HG02763 (cell line): ENCODE data around the gene PLEKHH1.
A peak's percentile ranks its signal among the peaks of the same experiment; 100 is the strongest.
"Not testable (repeated sequence)": the region's sequence is repeated elsewhere in the genome, so short reads cannot be mapped to it uniquely, and the experiment has no call there.

Experiments used
- ATAC-seq: cut with Tn5 transposase; IDR thresholded peaks from one replicate; pipeline ENCODE4 v1.9.1; 2021; ENCODE audit warnings: mild to moderate bottlenecking, moderate library complexity; ENCODE audit not compliant: unreplicated experiment

PLEKHH1 gene

GRCh38 chr14:67579636-67580035 lies 46.5 kb downstream of the PLEKHH1 start:
- ATAC-seq: no peak

- no peak for ATAC-seq
Observed at GRCh38 chr14:67580336-67581171, 47.5 kb downstream of the PLEKHH1 start.

DNA sequence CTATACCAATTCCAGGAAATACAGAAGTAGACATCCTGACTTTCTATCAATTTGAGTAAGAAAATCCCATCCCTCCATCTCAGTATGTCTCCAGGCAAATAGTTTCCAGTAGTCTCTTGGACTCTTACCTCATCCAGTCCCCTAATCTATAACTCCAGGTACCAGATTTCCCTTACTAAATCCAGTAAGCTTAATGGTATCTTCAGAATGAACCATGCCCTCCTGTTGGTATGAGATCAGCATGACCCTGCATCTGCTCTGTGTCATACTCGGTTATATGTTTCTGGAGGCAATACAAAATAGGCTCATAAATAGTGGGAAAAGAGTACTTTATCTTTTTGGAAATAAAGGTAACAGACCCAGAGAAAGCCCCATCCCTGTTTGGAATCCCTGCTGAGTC lies 48.6 kb downstream of the PLEKHH1 start:
- ATAC-seq: no peak

GRCh38 chr14:67582061-67582460 lies 49.0 kb downstream of the PLEKHH1 start:
- ATAC-seq: no peak

GRCh38 chr14:67583711-67584644 lies 50.9 kb downstream of the PLEKHH1 start:
- no peak for ATAC-seq

- no peak for ATAC-seq
Observed at GRCh38 chr14:67584978-67585377, 51.9 kb downstream of the PLEKHH1 start.

GRCh38 chr14:67586369-67586768 lies 53.3 kb downstream of the PLEKHH1 start:
- ATAC-seq: no peak

DNA sequence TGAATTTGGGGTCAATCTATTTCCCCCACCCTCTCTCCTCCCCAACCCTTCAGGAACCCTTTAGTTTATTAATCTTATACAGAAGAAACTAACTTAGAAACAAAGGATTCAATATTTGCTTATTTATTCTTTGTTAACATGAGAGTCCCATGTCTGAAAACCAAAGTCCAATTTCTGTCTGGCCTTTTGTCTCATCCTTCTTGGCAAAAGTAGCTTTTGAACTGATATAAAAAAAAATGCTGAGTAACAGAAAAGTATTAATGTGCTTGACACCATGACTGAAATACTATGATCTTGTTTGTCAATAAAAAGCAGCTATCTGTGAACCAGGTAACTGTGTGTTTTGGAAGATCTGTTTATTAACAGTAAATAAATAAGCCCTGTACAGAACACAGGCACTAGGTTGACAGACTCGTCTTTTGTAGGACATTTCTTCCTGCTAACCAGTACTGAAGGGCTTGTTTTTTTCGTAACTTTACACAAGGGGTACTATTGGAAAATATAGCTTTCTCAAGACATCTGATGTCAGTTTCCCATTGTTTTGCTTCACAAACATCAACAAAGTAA lies 56.2 kb downstream of the PLEKHH1 start:
- ATAC-seq: no peak

DNA sequence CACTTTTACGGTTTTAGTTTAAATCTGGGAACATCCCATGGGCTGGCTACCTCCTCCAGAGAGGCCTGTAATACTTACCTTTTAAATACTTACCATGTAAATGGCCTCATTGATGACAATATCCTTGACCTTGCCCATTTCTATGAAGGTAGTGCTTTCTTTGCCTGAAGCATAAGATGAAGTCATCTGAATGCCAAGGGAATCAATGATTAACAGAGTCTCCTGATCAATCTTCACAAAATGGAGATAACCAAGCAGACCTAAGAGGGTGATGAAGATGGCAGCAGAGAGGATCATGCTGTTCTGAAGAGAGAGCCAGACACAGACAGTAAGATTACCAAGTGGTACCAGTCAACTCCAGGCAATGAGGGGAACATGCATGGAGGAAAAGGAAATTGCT lies 60.6 kb downstream of the PLEKHH1 start:
- ATAC-seq: not testable (repeated sequence)

- no peak for ATAC-seq
Observed at GRCh38 chr14:67595392-67595791, 62.3 kb downstream of the PLEKHH1 start.

- ATAC-seq: peak; percentile 88
Observed at GRCh38 chr14:67599698-67600561, 66.8 kb downstream of the PLEKHH1 start, which contains the start of gene PIGH. TSS of gene PIGH (minus strand) at chr14:67600268. CDS start at chr14:67600203, 65 bp downstream.

DNA sequence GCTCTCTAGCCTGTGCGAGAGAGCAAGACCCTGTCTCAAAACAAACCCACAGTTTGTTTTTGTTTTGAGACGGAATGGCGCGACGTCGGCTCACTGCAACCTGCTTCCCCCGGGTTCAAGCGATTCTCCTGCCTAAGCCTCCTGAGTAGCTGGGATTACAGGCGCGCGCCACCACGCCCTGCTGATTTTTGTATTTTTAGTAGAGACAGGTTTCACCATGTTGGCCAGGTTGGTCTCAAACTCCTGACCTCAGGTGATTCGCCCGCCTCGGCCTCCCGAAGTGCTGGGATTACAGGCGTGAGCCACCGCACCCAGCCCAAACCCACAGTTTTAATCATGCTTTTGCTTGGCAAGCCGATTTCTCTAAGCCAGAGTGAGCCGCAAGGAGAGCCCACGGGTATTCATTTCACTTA lies 67.5 kb downstream of the PLEKHH1 start:
- ATAC-seq: not testable (repeated sequence)

DNA sequence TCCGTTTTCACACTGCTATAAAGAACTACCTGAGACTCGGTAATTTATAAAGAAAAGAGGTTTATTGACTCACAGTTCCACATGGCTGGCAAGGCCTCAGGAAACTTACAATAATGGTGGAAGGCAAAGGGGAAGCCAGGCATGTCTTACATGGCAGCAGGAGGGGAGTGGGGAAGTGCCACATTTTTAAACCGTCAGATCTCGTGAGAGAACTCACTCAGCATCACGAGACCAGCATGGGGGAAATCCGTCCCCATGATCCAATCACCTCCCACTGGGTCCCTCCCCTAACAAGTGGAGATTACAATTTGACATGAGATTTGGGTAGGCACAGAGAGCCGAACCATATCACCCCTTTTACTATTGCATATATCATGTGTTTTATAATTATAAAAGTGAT lies 69.0 kb downstream of the PLEKHH1 start:
- ATAC-seq: no peak

DNA sequence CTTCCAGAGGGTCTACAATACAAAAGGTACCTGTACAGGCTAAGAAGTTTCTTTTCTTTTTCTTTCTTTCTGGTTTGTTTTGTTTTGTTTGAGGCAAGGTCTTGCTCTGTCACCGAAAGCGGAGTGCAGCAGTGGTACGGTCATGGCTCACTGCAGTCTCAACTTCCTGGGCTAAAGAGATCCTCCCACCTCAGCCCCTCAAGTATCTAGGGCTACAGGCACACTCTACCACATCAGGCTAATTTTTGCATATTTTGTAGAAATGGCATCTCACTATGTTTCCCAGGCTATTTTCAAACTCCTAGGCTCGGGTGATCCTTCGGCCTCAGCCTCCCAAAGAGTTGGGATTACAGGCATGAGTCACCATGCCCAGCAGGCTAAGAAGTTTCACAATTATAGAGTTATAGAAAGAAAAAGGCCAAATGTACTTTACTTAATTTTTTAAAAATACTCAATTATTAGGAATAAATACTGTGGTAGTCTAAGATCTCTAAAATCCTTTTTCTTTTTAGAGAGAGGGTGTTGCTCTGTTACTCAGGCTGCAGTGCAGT lies 70.0 kb downstream of the PLEKHH1 start:
- ATAC-seq: peak; percentile 63

GRCh38 chr14:67607646-67608045 lies 74.6 kb downstream of the PLEKHH1 start:
- ATAC-seq: no peak

DNA sequence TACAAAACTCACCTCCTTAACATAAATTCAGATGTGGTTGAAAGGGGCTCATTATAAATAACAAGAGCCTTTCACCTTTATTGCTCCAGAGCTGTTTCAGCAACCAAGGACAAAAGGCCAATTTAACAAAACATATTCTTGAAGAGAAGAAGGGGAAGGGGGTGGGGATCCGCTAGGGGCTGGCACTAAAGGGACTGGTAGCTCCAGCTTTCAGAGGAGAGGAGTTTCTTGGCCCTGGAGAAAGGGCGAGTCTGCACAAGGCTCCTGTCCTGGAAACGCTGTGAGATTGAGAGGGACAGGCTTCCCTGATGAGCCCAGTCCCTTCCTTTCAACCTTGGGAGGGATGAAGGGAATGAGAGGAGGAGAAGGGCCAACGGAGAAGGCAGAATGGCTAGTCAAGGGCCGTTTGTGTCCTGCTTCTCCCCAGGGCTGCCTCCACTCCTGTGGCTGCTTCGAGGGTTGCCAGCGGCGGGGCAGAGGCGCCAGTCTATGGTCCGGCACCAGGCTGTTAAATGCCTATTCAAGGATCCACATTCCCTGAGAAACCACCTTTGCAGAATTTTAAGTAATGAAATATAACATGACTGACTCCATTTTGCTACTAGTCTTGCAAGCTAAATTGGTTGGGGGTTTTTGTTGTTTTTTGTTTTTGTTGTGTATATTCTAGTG lies 76.7 kb downstream of the PLEKHH1 start:
- ATAC-seq: no peak

- no peak for ATAC-seq
Observed at GRCh38 chr14:67610491-67610890, 77.4 kb downstream of the PLEKHH1 start.

GRCh38 chr14:67618617-67619063 lies 85.5 kb downstream of the PLEKHH1 start:
- ATAC-seq: no peak

DNA sequence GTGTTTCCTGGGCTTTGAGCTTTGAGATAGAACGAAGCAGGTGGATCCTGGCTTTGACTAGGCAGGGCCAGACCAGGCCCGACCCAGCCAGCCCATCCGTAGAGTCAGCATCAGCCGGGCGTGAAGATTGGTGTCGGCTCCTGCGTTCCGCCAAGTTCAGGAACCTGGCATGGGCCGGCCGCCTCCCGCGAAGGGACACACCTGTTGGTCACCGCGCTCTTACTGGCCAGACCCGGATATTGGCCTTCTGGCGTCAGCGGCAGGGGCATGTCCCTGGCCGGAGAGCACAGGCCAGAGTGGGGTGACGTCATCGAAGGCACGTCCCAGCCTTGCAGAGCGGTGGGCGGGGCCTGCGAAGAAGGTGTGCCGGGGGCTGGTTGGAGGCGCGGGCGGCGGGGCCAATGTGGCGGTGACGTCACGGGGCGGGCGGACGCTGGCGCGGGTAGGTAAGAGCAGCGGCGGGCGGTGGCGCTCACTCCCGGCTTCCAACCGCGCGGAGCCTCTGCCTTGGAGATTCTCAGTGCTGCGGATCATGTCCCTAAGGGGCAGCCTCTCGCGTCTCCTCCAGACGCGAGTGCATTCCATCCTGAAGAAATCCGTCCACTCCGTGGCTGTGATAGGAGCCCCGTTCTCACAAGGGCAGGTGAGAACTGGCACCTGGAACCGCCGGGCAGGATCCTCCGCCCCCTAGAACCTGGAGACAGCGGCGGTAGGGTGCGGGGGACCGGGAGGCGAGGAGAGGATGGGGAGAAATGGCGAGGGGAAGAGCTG lies 86.5 kb downstream of the PLEKHH1 start, which contains the start of gene ARG2:
ARG2 (plus strand) TSS at position 475 of the 771 bp plus-strand sequence; CDS start at position 533, 58 bp downstream.
- ATAC-seq: peak; percentile 94
